Measurements from ENCODE around the gene LYRM4. TPM values are rescaled to one million over a fixed set of nuclear protein-coding genes. Genes with fewer than 3 reads are reported as not detected.

LYRM4 gene
- total RNA-seq, 1 donor from 2014 or later = 28.5 TPM

DNA sequence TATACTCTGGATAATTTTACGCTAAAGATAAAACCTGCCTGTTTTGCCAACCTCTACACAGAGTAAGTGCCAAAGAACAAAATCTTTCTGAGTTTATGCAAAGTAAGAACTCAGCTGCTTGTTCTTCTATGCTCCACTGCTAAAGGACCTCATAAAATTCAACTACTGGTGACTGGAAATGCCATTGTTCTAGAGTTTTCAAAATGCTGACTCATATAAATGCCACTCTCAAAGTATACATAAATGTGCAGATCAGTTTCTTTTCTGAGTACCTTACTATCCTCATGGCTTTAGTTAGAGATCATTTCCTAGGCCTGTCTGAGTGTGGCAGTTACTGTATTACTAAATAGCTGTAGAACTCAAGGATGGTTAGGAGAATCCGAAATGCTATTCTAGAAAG is 45.6 kb downstream of the LYRM4 start:
- no peak for TF ChIP-seq CTCF (IDR thresholded peaks at IDR 0.05; ENCODE audit: borderline replicate concordance)
- Histone ChIP-seq H3K9me3 (replicated peaks) (no peaks in the 10 kb centered on the region), H3K27me3 (ENCODE audit: low read depth) (no peaks in the 10 kb centered on the region), H3K27ac (replicated peaks) (no peak overlapping the region), H3K4me3 (no peak overlapping the region), H3K4me1 (peaks cover 45% of the 10 kb centered on the region), H3K36me3 (no peaks in the 10 kb centered on the region)
- intact Hi-C loops (cut with micrococcal nuclease) = no loop called here
- DNase-seq = no peak

DNA sequence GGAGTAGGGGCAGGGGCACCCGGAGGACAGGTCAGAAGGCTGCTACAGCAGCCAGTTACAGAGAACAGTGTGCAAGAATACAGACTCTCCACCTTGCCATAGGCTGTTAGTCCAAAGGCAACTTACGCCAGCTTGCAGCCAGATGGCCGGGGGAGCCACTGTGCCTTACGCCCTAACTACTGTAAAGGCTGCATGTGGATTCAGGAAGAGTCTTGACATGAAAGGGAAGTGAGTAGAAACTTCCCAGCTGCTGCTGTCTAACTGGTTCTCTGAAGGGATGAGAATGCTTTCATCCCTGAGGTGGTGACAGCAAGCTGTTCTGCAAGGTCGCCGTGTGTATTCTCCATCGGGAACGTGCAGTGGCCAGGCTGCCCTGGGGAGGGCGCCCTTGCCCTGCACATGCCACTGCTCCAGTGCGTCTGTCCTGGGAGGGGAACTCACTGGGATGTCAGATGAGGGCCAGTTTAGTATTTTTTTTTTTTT is 46.1 kb downstream of the LYRM4 start:
- H3K4me1 ChIP-seq = peaks cover 45% of the 10 kb centered on the region
- no peak overlapping the region for H3K4me3 ChIP-seq
- TF ChIP-seq CTCF (IDR thresholded peaks at IDR 0.05; ENCODE audit: borderline replicate concordance) = peak; percentile 76
- H3K36me3 ChIP-seq = no peaks in the 10 kb centered on the region
- no peaks in the 10 kb centered on the region for H3K9me3 ChIP-seq (replicated peaks)
- intact Hi-C loops (cut with micrococcal nuclease) = no loop called here
- H3K27ac ChIP-seq (replicated peaks) = peak overlapping the region; percentile 42
- DNase-seq = peak; percentile 48
- no peaks in the 10 kb centered on the region for H3K27me3 ChIP-seq (ENCODE audit: low read depth)

DNA sequence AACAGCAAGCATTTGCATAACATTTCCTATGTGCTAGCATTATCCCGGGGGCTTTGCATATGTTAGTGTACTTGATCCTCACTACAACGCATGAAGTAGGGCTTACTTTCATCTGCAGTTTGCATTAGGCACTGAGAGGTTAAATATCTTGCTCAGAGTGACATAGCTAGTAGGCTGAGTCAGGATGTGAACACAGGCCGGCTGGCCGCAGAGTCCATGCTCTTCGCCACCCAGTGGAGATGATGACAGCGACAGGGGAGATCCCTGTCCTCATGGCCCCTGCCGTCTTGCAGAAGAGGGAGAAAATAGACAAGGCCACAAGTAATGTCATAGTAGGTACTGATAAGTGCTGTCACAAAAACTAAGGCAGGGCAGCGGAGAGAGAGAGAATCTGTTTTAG is 46.9 kb downstream of the LYRM4 start:
- no peak for DNase-seq
- Histone ChIP-seq H3K9me3 (replicated peaks) (no peaks in the 10 kb centered on the region), H3K27me3 (ENCODE audit: low read depth) (no peaks in the 10 kb centered on the region), H3K4me3 (no peak overlapping the region), H3K4me1 (peaks cover 43% of the 10 kb centered on the region), H3K36me3 (no peaks in the 10 kb centered on the region), H3K27ac (replicated peaks) (peak overlapping the region; percentile 42)
- TF ChIP-seq CTCF (IDR thresholded peaks at IDR 0.05; ENCODE audit: borderline replicate concordance) = peak; percentile 54
- intact Hi-C loops (cut with micrococcal nuclease) = no loop called here

- peaks cover 57% of the 10 kb centered on the region for H3K4me1 ChIP-seq
Measured at GRCh38 chr6:5211492-5211891, 49.3 kb downstream of the LYRM4 start.

DNA sequence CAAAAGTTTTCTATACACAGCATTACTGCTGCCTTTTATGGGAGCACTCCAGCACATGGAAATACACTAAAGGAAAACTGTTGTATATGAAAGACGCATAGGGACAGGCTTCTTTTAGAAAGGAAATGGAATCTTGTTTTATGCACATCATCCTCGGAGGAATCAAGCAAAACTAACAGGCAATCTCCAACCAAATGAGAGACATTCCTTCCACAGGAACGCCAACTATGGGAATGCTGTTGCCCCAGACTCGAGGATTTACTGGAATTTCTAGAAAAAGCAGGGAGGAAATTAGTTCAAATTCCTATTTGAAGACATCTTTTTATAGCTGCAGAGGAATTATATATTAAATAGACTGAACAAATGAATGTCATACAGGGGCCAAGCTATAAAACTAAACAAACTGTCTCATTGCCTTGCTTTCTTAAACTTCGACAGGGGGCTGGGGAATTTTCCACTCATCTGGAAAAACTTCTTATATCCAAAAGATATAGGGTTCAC is 52.2 kb downstream of the LYRM4 start:
- Histone ChIP-seq H3K27ac (replicated peaks) (peak overlapping the region; percentile 85), H3K4me3 (no peak overlapping the region), H3K4me1 (peaks cover 70% of the 10 kb centered on the region), H3K9me3 (replicated peaks) (no peaks in the 10 kb centered on the region), H3K36me3 (no peaks in the 10 kb centered on the region), H3K27me3 (ENCODE audit: low read depth) (no peaks in the 10 kb centered on the region)
- no peak for TF ChIP-seq CTCF (IDR thresholded peaks at IDR 0.05; ENCODE audit: borderline replicate concordance)
- no peak for DNase-seq
- intact Hi-C loops (cut with micrococcal nuclease) = loop anchor here (10.0 kb wide), 1 partner anchor 64 kb away; no protein-coding TSS in a partner anchor

More at GRCh38 chr6:5211492-5211891, 49.3 kb downstream of the LYRM4 start:
- H3K4me3 ChIP-seq = no peak overlapping the region
- no peak for TF ChIP-seq CTCF (IDR thresholded peaks at IDR 0.05; ENCODE audit: borderline replicate concordance)
- intact Hi-C loops (cut with micrococcal nuclease) = no loop called here
- H3K27me3 ChIP-seq (ENCODE audit: low read depth) = no peaks in the 10 kb centered on the region
- no peaks in the 10 kb centered on the region for H3K9me3 ChIP-seq (replicated peaks)
- H3K36me3 ChIP-seq = no peaks in the 10 kb centered on the region
- DNase-seq = no peak
- H3K27ac ChIP-seq (replicated peaks) = no peak overlapping the region

All from left ventricle myocardium inferior (tissue), 1 donor.